Activated CD8-positive, alpha-beta memory T cell treated with anti-CD3 and anti-CD28 coated beads for 24 hours (primary cell): ENCODE measurements around the gene SERPINA9.
"Not testable (repeated sequence)": the region's sequence is repeated elsewhere in the genome, so short reads cannot be mapped to it uniquely, and the experiment has no call there.

Experiments
- DNase-seq: peaks from one replicate; pipeline ENCODE4 v3.0.0-alpha.2; 2020

The SERPINA9 gene

DNA sequence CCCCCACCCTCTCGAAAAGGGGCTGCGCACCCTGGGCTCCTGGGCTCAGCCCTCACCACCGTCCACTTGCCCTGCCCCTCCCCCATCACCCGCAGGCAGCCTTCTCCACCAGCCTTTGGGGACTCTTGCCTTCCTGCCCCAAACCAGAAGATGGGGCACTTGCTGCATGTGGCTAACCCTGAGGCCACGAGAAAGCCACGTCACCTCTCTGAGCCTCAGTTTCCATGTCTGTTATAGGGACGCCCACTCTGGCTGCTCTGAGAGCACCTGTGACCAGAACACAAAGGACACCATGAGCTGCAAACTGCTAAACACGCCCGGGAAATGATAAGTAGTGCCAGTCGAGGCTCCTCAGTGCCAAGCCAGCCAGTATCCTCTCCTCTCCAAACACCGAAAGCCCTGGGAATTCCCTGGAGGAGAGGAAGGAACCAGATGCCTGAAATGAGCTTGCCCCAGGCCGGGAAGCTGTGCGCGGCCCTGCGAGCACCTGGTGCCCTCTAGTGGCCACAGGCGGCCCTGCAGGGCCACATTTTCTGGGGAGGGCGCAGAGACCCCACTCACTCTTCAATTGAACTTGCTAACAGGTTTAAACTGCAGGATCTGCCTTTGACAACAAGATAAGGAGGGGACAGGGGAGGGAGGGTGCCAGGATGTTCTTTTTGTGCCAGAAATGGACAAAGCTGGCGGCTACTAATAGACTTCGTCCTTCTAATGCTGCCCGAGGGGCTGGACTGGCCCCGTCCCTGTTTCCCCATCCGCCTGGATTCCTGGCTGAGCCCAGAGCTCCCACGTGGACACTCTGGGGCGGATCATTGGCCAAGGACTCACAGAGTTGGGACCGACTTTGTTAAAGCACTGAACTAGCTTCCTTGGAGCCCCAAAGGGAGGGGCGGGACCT, 10.2 kb upstream of the SERPINA9 start:
- DNase-seq: peak; percentile 80

DNA sequence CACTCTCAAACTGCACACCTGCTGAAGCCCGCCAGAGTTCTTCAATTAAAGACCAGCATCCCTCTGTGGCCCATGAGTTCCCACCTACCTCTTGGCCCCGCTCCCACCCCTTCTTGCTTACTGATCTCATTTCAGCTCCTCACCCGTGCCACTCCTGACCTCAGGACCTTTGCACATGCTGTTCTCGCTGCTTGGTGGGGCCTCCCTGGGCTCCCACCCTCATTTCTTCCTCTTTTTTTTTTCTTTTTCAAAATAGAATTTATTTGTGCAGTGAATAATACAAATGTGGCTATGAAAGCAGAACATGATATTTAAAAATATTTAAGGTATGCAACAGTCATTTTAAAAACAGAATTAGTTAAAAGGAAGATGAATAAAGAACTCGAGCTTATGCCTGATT, 8.5 kb upstream of the SERPINA9 start:
- DNase-seq: no peak

DNA sequence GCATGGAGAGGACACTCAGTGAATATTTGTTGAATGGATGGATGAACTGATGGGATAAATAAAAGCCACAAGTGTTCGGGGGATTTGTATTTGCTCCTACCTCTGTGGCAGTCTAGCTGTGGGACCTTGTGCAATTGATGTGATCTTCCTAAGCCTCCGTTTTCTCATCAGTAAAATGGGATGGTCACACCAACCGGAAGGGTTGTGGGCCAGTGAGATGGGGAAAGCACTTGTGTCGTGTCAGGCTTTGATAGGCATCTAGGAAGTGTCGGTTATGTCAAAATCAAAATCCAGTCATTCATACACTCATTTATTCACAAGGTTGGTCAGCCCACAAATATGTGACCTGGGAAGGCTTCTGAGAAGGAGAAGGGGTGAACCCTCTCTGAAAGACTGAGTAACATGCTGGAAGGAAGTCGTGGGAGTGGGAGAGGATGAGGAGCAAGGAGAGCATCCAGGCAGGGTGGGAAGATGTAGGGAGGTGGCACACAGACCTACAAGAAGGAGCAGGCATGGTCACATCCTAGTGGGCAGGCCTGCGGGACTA, 7.8 kb upstream of the SERPINA9 start:
- no peak for DNase-seq

DNA sequence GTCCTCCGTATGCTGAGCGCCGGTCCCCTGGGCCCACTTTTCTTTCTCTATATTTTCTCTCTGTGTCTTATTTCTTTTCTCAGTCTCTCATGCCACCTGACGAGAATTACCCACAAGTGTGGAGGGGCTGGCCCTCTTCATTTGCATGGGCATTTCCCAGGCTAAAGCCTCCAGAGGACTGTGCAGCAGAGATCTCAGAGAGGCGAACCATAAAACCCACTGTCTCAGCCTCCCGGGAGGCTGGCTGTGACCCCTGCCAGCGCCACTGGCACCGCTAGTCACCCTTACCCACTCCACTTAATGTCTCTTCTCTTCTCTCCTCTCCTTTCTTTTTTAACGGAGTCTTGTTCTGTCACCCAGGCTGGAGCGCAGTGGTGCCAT, 7.1 kb upstream of the SERPINA9 start:
- DNase-seq: no peak

DNA sequence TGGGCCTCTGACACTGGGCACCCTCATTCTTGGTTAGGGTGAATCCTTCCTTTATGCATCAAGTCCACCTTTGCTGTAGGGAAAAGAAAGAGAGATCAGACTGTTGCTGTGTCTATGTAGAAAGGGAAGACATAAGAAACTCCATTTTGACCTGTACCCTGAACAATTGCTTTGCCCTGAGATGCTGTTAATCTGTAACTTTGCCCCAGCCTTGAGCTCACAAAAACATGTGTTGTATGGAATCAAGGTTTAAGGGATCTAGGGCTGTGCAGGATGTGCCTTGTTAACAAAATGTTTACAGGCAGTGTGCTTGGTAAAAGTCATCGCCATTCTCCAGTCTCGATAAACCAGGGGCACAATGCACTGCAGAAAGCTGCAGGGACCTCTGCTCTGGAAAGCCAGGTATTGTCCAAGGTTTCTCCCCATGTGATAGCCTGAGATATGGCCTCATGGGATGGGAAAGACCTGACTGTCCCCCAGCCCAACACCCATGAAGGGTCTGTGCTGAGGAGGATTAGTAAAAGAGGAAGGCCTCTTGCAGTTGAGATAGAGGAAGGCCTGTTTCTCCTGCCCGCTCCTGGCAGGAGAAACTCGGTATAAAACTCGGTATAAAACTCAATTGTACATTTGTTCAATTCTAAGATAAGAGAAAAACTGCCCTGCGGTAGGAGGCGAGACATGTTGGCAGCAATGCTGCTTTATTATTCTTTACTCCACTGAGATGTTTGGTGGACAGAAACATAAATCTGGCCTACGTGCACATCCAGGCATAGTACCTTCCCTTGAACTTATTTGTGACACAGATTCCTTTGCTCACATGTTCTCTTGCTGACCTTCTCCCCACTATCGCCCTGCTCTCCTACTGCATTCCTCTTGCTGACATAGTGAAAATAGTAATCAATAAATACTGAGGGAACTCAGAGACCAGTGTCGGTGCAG, 6.4 kb upstream of the SERPINA9 start:
- DNase-seq: not testable (repeated sequence)

DNA sequence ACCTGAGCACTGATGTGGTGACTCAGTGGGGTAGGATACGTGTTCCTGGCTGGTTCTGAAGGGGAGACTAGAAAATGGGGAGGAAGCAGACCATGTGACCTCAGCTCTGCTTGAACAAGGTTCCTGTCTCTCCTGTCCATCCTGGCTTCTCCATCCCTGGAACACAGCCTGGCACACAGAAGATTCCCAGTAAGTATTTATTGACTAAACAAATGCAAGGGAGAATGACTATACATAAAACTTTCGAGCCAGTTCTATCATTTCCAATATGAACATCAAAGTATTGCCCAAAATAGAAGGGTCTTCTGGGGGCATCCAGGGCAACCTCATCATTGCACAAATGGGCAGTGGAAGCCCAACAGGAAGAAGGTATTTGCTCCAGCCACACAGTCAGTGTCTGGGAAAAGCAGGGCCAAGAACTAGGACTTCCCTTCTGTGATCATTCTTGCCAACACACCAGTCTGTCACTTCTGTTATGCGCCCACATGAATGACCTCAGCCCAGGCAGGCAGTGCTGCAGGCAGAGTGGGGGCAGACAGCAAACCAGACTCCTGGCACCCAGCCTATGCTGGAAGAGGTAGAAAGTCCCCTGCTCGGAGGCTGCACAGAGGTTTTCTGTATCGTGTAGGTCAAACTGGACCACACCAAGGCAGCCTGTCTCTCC, 5.6 kb upstream of the SERPINA9 start:
- no peak for DNase-seq

DNA sequence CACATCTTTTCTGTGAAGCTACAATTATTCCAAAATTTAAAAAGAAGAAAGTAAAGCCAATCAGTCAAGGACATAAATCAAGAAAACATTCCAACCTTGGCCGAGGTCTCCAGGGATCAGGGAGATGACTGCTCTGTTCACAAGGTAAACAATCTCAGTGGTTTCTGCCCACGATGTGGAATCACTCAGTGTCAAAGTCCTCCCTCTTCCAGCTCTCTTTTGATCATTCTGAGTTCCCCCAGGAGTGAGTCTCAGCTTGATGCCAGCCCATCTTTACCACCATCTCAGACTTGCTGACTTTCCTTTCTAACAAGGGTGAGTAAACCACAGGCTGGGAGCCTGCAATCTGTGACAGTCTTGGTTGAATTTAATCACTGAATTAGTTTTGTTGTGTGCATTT, 4.8 kb upstream of the SERPINA9 start:
- no peak for DNase-seq

DNA sequence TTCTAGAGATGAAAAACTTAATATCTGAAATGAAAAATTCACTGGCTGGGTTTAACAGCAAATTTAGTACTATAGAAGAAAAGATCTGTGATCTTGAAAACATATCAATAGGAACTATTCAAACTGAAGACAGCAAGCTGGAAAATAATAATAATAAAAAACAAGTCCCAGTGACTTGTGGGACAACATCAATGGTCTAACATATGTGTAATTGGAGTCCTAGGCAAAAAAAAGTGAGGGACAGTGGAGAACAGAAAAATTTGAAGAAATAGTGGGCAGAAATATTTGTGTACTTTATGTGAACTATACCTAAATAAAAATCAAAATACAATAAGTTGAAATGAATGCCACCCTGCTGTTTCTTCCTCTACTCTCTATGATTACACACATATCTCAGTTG, 2.4 kb upstream of the SERPINA9 start:
- no peak for DNase-seq

DNA sequence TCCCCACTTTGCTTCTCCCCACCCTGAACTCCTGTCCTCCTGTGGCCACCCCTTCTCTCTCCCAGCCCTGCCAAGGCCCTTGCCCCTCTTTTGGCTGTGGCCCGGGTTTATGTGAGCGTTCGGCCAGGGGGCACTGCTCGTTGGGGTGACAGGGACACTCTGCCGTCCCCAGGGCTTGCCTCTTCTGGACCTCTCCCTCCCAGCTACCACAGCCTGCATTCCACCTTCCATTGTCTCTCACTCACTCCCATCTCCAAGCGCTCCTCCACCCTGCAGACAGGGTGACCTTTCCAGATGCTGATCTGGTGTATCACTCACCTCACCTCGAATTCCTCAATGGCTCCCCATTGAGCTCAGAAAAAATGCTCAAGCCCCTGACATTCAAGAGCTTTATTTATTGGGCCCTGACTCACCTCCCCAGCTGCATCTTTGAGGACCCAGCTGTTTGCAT, 1.4 kb downstream of the SERPINA9 start:
- peak; percentile 15 for DNase-seq

DNA sequence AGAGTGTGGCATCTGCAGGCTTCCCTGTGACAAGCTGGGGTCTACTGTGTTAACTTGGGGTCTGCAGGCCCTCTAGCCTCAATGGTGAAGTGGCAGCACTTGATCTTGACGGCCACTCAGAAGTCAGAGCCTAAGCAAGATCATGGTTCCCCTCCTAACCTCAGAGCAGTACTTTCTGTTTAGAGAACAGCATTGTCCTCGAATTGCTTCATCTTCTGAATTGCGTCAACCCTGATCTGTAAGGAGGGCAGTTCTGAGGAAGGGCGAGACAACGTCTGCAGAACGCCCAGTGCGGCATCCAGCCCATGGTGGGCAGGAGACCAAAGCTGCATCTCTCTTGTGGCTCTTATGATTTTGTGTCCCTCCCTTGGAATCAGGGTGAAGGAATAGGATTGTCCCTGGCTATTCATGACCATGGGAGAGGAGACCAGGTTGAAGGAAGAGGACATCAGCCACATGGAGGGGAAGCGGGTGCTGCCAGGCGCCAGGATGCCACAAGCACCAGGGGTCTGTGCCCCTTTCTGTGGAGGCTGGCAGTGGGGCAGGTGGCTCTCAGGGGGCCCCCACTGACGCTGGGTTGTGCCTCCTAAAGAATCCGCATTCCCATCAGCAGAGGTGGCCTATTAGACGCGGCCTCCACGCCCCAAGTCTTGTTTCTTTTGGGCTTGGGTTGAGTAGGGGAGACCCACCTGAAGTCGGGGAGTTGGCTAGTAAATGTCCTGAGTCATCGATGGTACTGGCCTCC, 2.2 kb downstream of the SERPINA9 start:
- peak; percentile 17 for DNase-seq

DNA sequence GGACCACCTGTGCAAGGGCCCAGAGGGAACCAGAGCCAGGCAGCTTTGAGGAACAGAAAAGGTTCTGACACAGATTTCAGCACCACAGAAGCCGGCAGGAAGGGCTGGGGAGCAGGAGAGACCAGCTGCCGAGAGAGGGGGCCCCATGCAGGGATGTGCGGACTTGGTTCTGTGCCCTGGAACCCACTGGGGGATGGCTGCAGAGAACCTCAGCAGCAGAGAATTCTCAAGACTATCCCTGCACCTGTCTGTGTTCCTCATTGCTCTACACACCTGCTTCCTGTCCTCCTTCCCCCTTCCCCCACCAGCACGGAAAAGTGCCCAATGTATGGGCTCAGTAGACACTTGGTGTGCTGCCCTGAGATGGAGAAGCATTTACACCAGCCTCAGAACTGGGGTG, 3.2 kb downstream of the SERPINA9 start:
- peak; percentile 30 for DNase-seq

DNA sequence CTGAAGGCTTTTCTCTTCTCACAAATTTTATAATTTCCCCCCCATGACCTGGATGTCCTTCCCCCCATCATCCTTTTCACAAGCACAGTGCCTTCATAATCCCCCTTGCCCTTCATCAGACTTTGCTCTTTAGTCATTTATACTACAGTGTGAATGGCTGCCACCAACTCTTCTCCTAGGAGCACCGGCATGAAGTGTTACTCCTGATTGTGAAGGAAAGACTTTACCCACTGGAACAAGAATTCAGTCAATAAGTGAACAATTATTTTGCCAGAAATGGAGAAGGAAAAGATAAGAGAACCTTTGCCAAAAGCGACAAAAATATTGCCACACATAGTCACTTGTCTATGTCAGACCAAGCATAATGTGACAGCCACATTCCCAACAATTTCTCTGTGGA, 5.0 kb downstream of the SERPINA9 start:
- no peak for DNase-seq

DNA sequence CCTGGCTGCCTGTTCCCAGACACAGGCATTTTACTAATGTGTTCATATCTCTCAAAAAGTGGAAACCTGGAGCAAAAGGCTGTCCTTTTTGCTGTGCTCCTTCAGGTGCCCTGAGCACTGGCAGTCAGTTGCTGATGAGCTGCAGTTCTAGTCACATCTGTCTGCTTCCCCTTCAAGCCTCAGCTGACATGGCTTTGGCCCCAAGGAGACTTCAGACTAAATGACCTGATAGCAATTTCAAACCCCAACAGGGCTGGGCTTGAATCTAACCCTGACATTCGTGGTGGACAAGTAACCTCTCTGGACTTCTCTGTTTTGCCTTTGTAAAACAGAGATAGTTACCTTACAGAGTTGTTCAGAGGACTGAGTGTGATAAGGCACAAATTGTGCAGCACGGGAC, 5.7 kb downstream of the SERPINA9 start:
- DNase-seq: peak; percentile 15

DNA sequence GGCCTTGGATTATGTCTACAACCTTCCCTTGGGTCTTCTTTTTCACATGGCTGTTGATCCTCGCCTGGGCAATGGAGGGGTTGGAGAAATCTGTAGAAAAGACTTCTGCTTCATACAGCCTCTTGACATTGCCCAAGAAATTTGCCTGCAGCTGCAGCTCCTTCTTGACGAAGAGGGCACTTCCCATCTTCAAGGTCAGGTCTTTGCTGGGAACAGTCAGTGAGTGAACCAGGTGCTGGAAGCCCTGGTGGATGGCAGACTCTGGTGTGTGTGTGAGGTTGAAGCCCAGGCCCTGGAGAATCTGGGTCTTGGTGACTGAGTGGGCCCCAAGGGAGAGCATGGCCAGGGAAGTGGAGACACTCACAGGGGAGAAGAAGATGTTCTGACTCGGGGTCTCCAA, 6.7 kb downstream of the SERPINA9 start:
- DNase-seq: no peak

DNA sequence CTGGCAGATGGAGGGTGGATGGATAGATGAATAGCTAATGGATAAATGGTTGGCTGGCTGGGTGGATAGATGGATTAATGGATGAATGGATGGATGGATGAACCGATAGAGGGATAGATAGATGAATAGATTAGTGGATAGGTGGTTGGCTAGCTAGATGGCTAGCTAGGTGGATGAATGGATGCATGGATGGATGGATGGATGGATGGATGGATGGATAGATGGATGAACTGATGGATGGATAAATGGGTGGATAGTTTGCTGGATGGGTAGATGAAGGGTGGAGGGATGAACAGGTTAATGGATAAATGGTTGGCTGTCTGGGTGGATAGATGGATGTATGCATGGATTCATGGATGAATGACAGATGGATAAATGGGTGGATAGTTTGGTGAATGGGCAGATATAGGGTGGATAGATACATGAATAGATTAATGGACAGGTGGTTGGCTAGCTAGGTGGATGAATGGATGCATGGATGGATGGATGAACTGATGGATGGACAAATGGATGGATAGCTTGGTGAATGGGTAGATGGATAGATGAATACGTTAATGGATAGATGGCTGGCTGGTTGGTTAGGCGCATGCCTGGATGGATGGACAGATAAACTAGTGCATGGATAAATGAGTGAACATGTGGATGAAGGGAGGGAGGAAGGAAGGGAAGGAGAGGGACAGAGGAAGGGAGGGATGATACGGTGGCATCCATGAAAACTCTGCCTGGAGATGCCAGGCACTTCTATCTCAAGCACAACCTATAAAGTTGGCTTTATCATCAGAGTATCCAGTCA, 8.1 kb downstream of the SERPINA9 start:
- DNase-seq: no peak

DNA sequence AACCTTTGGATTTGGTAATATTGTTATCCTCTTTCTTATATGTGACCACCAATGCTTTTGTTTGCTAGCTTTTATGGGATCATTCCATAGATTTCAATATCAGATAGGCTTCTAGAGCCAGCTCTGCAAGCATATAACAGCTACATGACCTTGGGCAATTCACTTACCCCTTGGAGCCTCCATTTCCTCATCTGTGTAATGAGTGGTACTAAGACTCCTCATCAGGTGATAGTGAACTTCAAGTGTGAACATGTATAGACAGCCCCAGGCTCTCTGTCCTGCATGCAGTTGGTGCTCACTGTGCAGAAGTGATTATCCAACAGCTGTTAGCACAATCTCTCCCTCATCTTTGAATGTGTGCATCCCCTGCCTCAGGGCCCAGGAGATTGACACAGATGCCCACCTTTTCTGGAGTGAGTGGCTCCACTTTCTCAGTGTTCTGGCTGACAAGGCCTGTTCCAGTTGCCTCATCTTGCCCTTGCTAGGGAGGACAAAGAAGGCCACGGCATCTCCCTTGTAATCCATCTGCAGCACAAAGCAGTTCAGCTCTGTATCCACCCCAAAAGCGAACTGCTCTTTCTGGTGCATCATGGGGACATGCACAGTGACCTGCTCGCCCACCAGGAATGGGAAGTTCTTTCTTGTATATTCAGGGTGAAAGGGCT, 9.2 kb downstream of the SERPINA9 start:
- DNase-seq: peak; percentile 21

DNA sequence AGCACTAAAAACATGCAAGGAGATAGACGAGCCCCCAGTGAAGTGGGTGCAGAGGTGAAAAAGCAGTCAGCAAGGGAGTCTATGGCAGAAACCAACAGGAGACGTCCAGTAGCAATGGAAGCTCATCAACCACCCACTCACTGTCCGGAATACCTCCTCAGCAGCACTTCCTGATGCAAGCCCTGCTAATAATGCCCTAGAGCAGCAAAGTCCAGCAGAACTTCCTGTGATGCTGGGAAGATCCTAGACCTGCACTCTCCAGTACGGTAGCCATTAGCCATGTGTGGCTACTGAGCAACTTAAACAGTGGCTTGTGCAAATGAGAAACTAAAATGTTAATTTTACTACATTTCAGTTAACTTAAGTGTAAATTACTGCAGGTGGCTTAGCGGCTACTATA, 11.0 kb downstream of the SERPINA9 start:
- DNase-seq: no peak

DNA sequence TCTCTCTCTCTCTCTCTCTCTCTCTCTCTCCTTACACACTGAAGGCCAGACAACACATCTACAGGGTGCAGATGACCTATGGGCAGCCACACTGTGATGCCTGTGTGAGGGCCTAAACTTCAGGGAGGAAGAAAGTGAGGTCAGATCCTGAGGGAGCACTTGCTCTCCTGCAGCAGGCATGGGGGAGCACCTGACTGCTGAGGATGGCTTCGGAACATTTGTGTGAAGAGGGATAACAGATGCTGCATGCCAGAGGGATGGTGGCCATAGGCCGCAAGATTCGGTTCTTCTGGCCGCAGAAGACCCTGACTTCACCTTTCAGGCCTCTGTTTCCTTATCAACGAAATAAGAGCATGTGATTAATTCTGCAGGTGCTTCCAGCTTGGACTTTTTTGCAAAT, 11.7 kb downstream of the SERPINA9 start:
- DNase-seq: no peak

DNA sequence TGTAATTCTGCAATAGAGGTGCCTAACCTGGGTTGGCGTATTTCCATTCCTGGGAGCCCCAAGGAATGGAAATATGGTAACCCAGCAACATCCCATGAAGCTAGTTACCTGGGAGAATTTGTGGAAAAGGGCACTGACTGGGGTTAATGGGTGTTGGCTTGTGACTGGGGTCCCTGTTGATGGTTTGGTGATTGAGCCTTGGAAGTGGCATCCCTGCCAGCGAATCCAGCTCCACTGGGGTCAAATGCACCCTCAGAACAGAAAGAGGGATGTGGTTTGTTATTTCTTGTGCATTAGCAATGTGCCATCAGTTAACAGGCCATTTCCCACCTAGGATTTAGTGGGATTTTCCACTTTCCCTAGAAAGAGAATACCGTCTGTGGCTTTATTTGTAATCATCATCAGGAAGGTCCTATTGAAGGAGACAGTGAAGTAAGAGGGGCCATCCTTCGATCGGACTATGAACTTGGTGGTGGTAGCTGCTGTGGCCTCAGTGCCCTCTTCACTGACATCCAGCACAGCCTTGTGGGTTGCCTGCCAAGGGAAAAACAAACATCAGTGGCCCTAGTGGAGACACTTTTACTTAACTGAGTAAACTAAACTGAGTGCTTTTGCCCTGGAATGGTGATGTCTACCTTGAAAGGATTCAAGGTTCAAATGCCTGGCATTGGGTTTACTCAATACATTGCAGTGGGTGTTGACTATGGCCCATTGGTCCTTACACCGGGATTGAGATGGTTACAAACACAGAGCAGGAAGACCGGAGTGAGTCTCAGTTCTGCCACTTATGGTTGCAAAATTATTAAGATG, 13.0 kb downstream of the SERPINA9 start:
- peak; percentile 21 for DNase-seq

DNA sequence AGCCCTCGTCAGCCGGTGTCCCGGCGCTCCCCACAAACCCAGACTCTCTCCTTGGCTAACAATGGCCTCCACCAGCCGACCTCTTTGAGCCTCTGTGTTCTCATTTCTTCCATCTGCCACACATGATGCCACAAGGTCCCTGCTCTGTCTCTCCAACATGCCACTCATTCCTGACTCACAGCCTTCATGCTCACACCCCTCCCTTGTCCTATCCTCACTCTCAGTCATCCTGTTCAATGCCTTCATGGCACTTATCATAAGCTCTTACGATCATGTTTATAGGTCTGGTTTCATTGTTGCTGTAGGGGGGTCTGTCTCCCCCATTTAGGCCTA, 13.8 kb downstream of the SERPINA9 start:
- no peak for DNase-seq
